ENCODE results near the gene SFTA2.

- TF ChIP-seq, protein P1, sequence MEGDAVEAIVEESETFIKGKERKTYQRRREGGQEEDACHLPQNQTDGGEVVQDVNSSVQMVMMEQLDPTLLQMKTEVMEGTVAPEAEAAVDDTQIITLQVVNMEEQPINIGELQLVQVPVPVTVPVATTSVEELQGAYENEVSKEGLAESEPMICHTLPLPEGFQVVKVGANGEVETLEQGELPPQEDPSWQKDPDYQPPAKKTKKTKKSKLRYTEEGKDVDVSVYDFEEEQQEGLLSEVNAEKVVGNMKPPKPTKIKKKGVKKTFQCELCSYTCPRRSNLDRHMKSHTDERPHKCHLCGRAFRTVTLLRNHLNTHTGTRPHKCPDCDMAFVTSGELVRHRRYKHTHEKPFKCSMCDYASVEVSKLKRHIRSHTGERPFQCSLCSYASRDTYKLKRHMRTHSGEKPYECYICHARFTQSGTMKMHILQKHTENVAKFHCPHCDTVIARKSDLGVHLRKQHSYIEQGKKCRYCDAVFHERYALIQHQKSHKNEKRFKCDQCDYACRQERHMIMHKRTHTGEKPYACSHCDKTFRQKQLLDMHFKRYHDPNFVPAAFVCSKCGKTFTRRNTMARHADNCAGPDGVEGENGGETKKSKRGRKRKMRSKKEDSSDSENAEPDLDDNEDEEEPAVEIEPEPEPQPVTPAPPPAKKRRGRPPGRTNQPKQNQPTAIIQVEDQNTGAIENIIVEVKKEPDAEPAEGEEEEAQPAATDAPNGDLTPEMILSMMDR (IDR thresholded peaks at IDR 0.05) = no peak
- TF ChIP-seq POLR2A (IDR thresholded peaks at IDR 0.05) = no peak
These were observed 45.7 kb downstream of the SFTA2 start for GRCh38 chr6:30885999-30886896.
